ENCODE data around the gene GIGYF2. TPM values are rescaled to one million over a fixed set of nuclear protein-coding genes. Genes with fewer than 3 reads are reported as not detected.

GIGYF2 gene
- polyA plus RNA-seq, 2 of the 4 experiments (the other 2 are of a cell fraction): 31.2 to 46.3 TPM

GRCh38 chr2:232789082-232789481 is 92.0 kb downstream of the GIGYF2 start:
- FAIRE-seq (no peak), ATAC-seq (no peak), DNase-seq (ENCODE audit: low read depth in 1 of 2, low spot score in 1 of 2) (no peak)
- no peaks in the 10 kb centered on the region for H3K9me3 ChIP-seq
- no peaks in the 10 kb centered on the region for H3K4me1 ChIP-seq
- no peak overlapping the region for H3K4me3 ChIP-seq
- POLR2A ChIA-PET: no interaction called here
- CTCF ChIA-PET: no interaction called here
- H3K27ac ChIP-seq: no peak overlapping the region
- WGBS (ENCODE audit: missing lambda C conversion rate): 89% methylated on average over 4 of the region's 4 CpGs
- TF ChIP-seq MAFK (IDR thresholded peaks at IDR 0.05; ENCODE audit: partially characterized antibody) (no peak), CEBPB (IDR thresholded peaks at IDR 0.05) (no peak), ZNF302 (CRISPR knock-in tag; IDR thresholded peaks at IDR 0.05) (no peak), BHLHE40 (IDR thresholded peaks at IDR 0.05; ENCODE audit: low read depth, low read length) (no peak), E2F6 (IDR thresholded peaks at IDR 0.05; ENCODE audit: borderline replicate concordance, low read depth) (no peak), HDAC2 (IDR thresholded peaks at IDR 0.05) (no peak), HOXB13 (CRISPR knock-in tag; IDR thresholded peaks at IDR 0.05; ENCODE audit: low read depth) (no peak), HES2 (IDR thresholded peaks at IDR 0.05) (no peak), BCL3 (IDR thresholded peaks at IDR 0.05) (no peak), MAZ (IDR thresholded peaks at IDR 0.05; ENCODE audit: borderline replicate concordance, low read depth, low read length) (no peak)
- no peak overlapping the region for H3K4me2 ChIP-seq

GRCh38 chr2:232791518-232791917 is 94.4 kb downstream of the GIGYF2 start:
- ATAC-seq (no peak), FAIRE-seq (no peak), DNase-seq (ENCODE audit: low read depth in 1 of 2, low spot score in 1 of 2) (no peak)
- Histone ChIP-seq H3K4me2 (no peak overlapping the region), H3K4me1 (peaks cover 5% of the 10 kb centered on the region; the same call in 1 of the 3 replicates), H3K9me3 (no peaks in the 10 kb centered on the region), H3K4me3 (no peak overlapping the region), H3K27ac (no peak overlapping the region)
- WGBS (ENCODE audit: missing lambda C conversion rate): 92% methylated on average over 4 of the region's 4 CpGs
- POLR2A ChIA-PET: no interaction called here
- TF ChIP-seq GATA3 (IDR thresholded peaks at IDR 0.05; ENCODE audit: borderline replicate concordance) (no peak), SREBF2 (IDR thresholded peaks at IDR 0.05) (no peak), BCL3 (IDR thresholded peaks at IDR 0.05) (no peak), POLR2A (IDR thresholded peaks at IDR 0.05; ENCODE audit: low read length) (no peak), NR3C1 (IDR thresholded peaks at IDR 0.05) (no peak), HOXB5 (CRISPR knock-in tag; IDR thresholded peaks at IDR 0.05) (no peak), RCOR1 (IDR thresholded peaks at IDR 0.05; ENCODE audit: low read depth, low read length) (no peak), CEBPB (IDR thresholded peaks at IDR 0.05) (no peak), ESRRA (IDR thresholded peaks at IDR 0.05; ENCODE audit: borderline replicate concordance, low read length) (no peak), RAD21 (conservative IDR thresholded peaks at IDR 0.05 in 1 of 2, IDR thresholded peaks at IDR 0.05 in 1 of 2) (no peak), JUN (IDR thresholded peaks at IDR 0.05) (no peak), USF2 (IDR thresholded peaks at IDR 0.05) (no peak), RARB (CRISPR knock-in tag; IDR thresholded peaks at IDR 0.05) (no peak), CHD2 (IDR thresholded peaks at IDR 0.05; ENCODE audit: low read length, partially characterized antibody) (no peak), TFCP2L1 (CRISPR knock-in tag; IDR thresholded peaks at IDR 0.05) (no peak), PHF8 (IDR thresholded peaks at IDR 0.05; ENCODE audit: borderline replicate concordance, low read depth) (no peak), MYC (IDR thresholded peaks at IDR 0.05; ENCODE audit: borderline replicate concordance, low read length) (no peak)
- TF ChIP-seq, protein P1, sequence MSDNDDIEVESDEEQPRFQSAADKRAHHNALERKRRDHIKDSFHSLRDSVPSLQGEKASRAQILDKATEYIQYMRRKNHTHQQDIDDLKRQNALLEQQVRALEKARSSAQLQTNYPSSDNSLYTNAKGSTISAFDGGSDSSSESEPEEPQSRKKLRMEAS (IDR thresholded peaks at IDR 0.05): no peak
- TF ChIP-seq, protein P2, sequence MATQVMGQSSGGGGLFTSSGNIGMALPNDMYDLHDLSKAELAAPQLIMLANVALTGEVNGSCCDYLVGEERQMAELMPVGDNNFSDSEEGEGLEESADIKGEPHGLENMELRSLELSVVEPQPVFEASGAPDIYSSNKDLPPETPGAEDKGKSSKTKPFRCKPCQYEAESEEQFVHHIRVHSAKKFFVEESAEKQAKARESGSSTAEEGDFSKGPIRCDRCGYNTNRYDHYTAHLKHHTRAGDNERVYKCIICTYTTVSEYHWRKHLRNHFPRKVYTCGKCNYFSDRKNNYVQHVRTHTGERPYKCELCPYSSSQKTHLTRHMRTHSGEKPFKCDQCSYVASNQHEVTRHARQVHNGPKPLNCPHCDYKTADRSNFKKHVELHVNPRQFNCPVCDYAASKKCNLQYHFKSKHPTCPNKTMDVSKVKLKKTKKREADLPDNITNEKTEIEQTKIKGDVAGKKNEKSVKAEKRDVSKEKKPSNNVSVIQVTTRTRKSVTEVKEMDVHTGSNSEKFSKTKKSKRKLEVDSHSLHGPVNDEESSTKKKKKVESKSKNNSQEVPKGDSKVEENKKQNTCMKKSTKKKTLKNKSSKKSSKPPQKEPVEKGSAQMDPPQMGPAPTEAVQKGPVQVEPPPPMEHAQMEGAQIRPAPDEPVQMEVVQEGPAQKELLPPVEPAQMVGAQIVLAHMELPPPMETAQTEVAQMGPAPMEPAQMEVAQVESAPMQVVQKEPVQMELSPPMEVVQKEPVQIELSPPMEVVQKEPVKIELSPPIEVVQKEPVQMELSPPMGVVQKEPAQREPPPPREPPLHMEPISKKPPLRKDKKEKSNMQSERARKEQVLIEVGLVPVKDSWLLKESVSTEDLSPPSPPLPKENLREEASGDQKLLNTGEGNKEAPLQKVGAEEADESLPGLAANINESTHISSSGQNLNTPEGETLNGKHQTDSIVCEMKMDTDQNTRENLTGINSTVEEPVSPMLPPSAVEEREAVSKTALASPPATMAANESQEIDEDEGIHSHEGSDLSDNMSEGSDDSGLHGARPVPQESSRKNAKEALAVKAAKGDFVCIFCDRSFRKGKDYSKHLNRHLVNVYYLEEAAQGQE (IDR thresholded peaks at IDR 0.05): no peak
- CTCF ChIA-PET: interaction anchor here (1.1 to 1.4 kb wide), 2 partner anchors 16 to 18 kb away, joined by 3 to 5 read pairs; no protein-coding TSS in a partner anchor

All from A549 (cell line).